GM21381 (cell line): Measurements from ENCODE around the gene CDK5RAP3.

Source experiments
- ATAC-seq: cut with Tn5 transposase; IDR thresholded peaks from one replicate; pipeline ENCODE4 v1.9.1; 2021; ENCODE audit warnings: mild to moderate bottlenecking, moderate library complexity; ENCODE audit not compliant: unreplicated experiment

Gene CDK5RAP3

GRCh38 chr17:48022901-48023300 is 52.0 kb downstream of the CDK5RAP3 start:
- ATAC-seq: no peak

GRCh38 chr17:48023400-48024148 is 52.7 kb downstream of the CDK5RAP3 start:
- ATAC-seq: no peak

- ATAC-seq: peak; percentile 6
Measured at GRCh38 chr17:48024149-48025039, 53.5 kb downstream of the CDK5RAP3 start.

GRCh38 chr17:48025040-48025903 is 54.4 kb downstream of the CDK5RAP3 start:
- ATAC-seq: peak; percentile 84

- no peak for ATAC-seq
Measured at GRCh38 chr17:48025904-48026501, 55.1 kb downstream of the CDK5RAP3 start.

GRCh38 chr17:48026502-48027321 is 55.8 kb downstream of the CDK5RAP3 start:
- no peak for ATAC-seq

GRCh38 chr17:48027322-48027981 is 56.5 kb downstream of the CDK5RAP3 start:
- no peak for ATAC-seq

GRCh38 chr17:48028736-48029135 is 57.8 kb downstream of the CDK5RAP3 start:
- ATAC-seq: no peak

- ATAC-seq: no peak
Measured at GRCh38 chr17:48030531-48030930, 59.6 kb downstream of the CDK5RAP3 start.
